CD14-positive monocyte (primary cell): ENCODE results near the gene NSMF. TPM values are rescaled to one million over a fixed set of nuclear protein-coding genes. Genes with fewer than 3 reads are reported as not detected.

Source experiments
- DNase-seq, 3 donors: peaks; one replicate each; pipeline ENCODE4 v3.0.0-alpha.2; 2011 to 2022
- H2AFZ ChIP-seq: 2 replicates; pipeline ENCODE4 v1.6.0; 2012; ENCODE audit warnings: mild to moderate bottlenecking, low read depth, low read length, inconsistent platforms; ENCODE audit not compliant: insufficient read depth, poor library complexity, severe bottlenecking
- H3K27ac ChIP-seq, 2 donors: 1 replicate in 1 of 2; 2 replicates in 1 of 2; pipeline ENCODE4 v1.5.1; 2012 to 2013; ENCODE audit warnings: low read length in 2 of 2, control low read depth in 1 of 2, inconsistent platforms in 1 of 2, low read depth in 1 of 2, mild to moderate bottlenecking in 1 of 2
- H3K27me3 ChIP-seq, 2 donors: one replicate each; pipeline versions ENCODE4 v1.6.0 to v1.6.1; 2011 to 2013; ENCODE audit warnings: low read length in 2 of 2; ENCODE audit not compliant: control insufficient read depth in 2 of 2, insufficient read depth in 2 of 2
- H3K36me3 ChIP-seq, 2 donors: replicated peaks in 1 of 2; 1 replicate in 1 of 2; 2 replicates in 1 of 2; pipeline versions ENCODE4 v1.5.1 to v1.6.1; 2012 to 2013; ENCODE audit warnings: low read length in 2 of 2, control low read depth in 1 of 2, inconsistent platforms in 1 of 2, mild to moderate bottlenecking in 1 of 2; ENCODE audit not compliant: insufficient read depth in 2 of 2, control insufficient read depth in 1 of 2
- H3K4me1 ChIP-seq, 2 donors: 1 replicate in 1 of 2; 2 replicates in 1 of 2; pipeline versions ENCODE4 v1.5.1 to v1.6.1; 2012 to 2013; ENCODE audit warnings: low read length in 2 of 2, control low read depth in 1 of 2, inconsistent platforms in 1 of 2, mild to moderate bottlenecking in 1 of 2, moderate library complexity in 1 of 2; ENCODE audit not compliant: insufficient read depth in 2 of 2, control insufficient read depth in 1 of 2
- H3K4me2 ChIP-seq: replicated peaks from 2 replicates; pipeline ENCODE3; 2012; ENCODE audit warnings: low read length, moderate library complexity, mild to moderate bottlenecking; ENCODE audit not compliant: poor library complexity, severe bottlenecking; ENCODE audit errors: extremely low read depth
- H3K4me3 ChIP-seq, 3 experiments: fragments of 200-600 bp in 1 of 3; sonication (generic) in 1 of 3; replicated peaks in 1 of 3; 1 replicate in 2 of 3; 2 replicates in 1 of 3; pipeline ENCODE4 v1.5.1; 2011 to 2013; ENCODE audit warnings: low read length in 3 of 3, mild to moderate bottlenecking in 3 of 3, control low read depth in 2 of 3, low read depth in 2 of 3, inconsistent platforms in 1 of 3, moderate library complexity in 1 of 3
- H3K79me2 ChIP-seq: 2 replicates; pipeline ENCODE4 v1.6.0; 2012; ENCODE audit warnings: mild to moderate bottlenecking, control low read depth, inconsistent platforms, low read length, moderate library complexity; ENCODE audit not compliant: insufficient read depth
- H3K9ac ChIP-seq: 2 replicates; pipeline ENCODE4 v1.6.0; 2017; ENCODE audit warnings: low read length, mild to moderate bottlenecking; ENCODE audit not compliant: insufficient read depth, poor library complexity, severe bottlenecking
- H3K9me3 ChIP-seq, 2 donors: replicated peaks in 1 of 2; 1 replicate in 1 of 2; 2 replicates in 1 of 2; pipeline versions ENCODE4 v1.5.1 to v1.6.1; 2012 to 2013; ENCODE audit warnings: low read length in 2 of 2, control low read depth in 1 of 2; ENCODE audit not compliant: control insufficient read depth in 1 of 2, insufficient read depth in 1 of 2
- H4K20me1 ChIP-seq: 2 replicates; pipeline ENCODE4 v1.6.0; 2012; ENCODE audit warnings: mild to moderate bottlenecking, low read length, control low read depth, moderate library complexity; ENCODE audit not compliant: insufficient read depth
- H3K27ac Mint-ChIP-seq, 7 donors: one replicate each; pipeline ENCODE4 v1.8.0; 2020; ENCODE audit warnings: mild to moderate bottlenecking in 7 of 7, mixed read lengths in 7 of 7, moderate library complexity in 6 of 7, inconsistent platforms in 2 of 7
- H3K27me3 Mint-ChIP-seq, 3 donors: one replicate each; pipeline ENCODE4 v1.8.0; 2021 to 2022; ENCODE audit warnings: low read depth in 3 of 3, mild to moderate bottlenecking in 3 of 3, mixed read lengths in 3 of 3, moderate library complexity in 3 of 3, inconsistent platforms in 1 of 3
- H3K36me3 Mint-ChIP-seq, 2 donors: one replicate each; pipeline ENCODE4 v1.8.0; 2020; ENCODE audit warnings: mixed read lengths in 2 of 2, inconsistent platforms in 1 of 2, mild to moderate bottlenecking in 1 of 2
- H3K4me1 Mint-ChIP-seq: one replicate; pipeline ENCODE4 v1.8.0; 2020; ENCODE audit warnings: mild to moderate bottlenecking, mixed read lengths
- H3K4me3 Mint-ChIP-seq, 2 donors: one replicate each; pipeline ENCODE4 v1.8.0; 2020; ENCODE audit warnings: mild to moderate bottlenecking in 2 of 2, mixed read lengths in 2 of 2, moderate library complexity in 1 of 2
- H3K9me3 Mint-ChIP-seq, 7 donors: one replicate each; pipeline ENCODE4 v1.8.0; 2020 to 2022; ENCODE audit warnings: mixed read lengths in 7 of 7, mild to moderate bottlenecking in 6 of 7, moderate library complexity in 6 of 7, inconsistent platforms in 2 of 7
- CTCF ChIP-seq: fragments of 200-600 bp; IDR thresholded peaks from one replicate; pipeline ENCODE4 v1.8.0; 2022; ENCODE audit warnings: antibody characterized with exemption, mild to moderate bottlenecking
- WGBS: methylation state at CpG from one replicate; pipeline ENCODE4 v1.1.5; 2013; ENCODE audit warnings: missing lambda C conversion rate; ENCODE audit not compliant: insufficient coverage; 5-methylcytosine and 5-hydroxymethylcytosine counted together
- intact Hi-C, 2 donors: fragments of 100-400 bp; cut with micrococcal nuclease; formaldehyde crosslinking; loops; one replicate each; pipeline versions ENCODE4 v1.15.0 to v1.15.1; 2023
- polyA plus RNA-seq, 3 donors: library from polyadenylated mRNA; depleted of rRNA in 1 of 3; unstranded in 2 of 3; stranded (reverse) in 1 of 3; fragments of 300-500 nt in 2 of 3; fragments of >200 nt in 1 of 3; fragmentation: Illumina TruSeq in 2 of 3; gene quantifications; 1 replicate in 2 of 3; 2 replicates in 1 of 3; pipeline ENCODE4 v1.2.3, GENCODE V29; 2012 to 2021

NSMF gene
- polyA plus RNA-seq, 3 donors, result 4.6 to 68.4 (median 5.3) TPM

GRCh38 chr9:137465720-137466388 is 6.7 kb upstream of the NSMF start:
- DNase-seq, result no peak
- intact Hi-C loops, result loop anchor here in 1 of 2 donors (10.0 kb wide), 1 partner anchor 139 kb away; the partner anchor contains the start of gene ARRDC1
- H3K79me2 ChIP-seq, result no peaks in the 10 kb centered on the region
- no peaks in the 10 kb centered on the region for H4K20me1 ChIP-seq
- peaks cover 6% of the 10 kb centered on the region for H3K4me1 Mint-ChIP-seq
- TF ChIP-seq CTCF, result no peak
- H2AFZ ChIP-seq, result no peak overlapping the region
- H3K4me3 ChIP-seq, result no peak overlapping the region
- no peak overlapping the region for H3K27ac ChIP-seq
- H3K4me2 ChIP-seq, result no peak overlapping the region
- no peaks in the 10 kb centered on the region for H3K36me3 Mint-ChIP-seq
- H3K9me3 ChIP-seq, result peaks cover 14 to 15% of the 10 kb centered on the region in 2 donors
- peak overlapping the region in 1 of 7 donors; percentile 15 for H3K27ac Mint-ChIP-seq
- H3K4me1 ChIP-seq, result peaks cover 4 to 10% of the 10 kb centered on the region in 2 donors
- no peak overlapping the region for H3K4me3 Mint-ChIP-seq
- H3K36me3 ChIP-seq, result no peaks in the 10 kb centered on the region
- H3K27me3 Mint-ChIP-seq, result peaks cover 16 to 29% (median 18%) of the 10 kb centered on the region in 3 donors
- H3K9ac ChIP-seq, result no peak overlapping the region
- peaks cover 0 to 12% (median 7%) of the 10 kb centered on the region in 7 donors for H3K9me3 Mint-ChIP-seq
- 96% methylated on average over 20 of the region's 23 CpGs for WGBS
- peaks cover 0 to 15% of the 10 kb centered on the region in 2 donors for H3K27me3 ChIP-seq

GRCh38 chr9:137465000-137465719 is 6.0 kb upstream of the NSMF start:
- Histone ChIP-seq H3K4me2 (no peak overlapping the region), H3K9ac (no peak overlapping the region), H2AFZ (no peak overlapping the region), H3K36me3 (no peaks in the 10 kb centered on the region), H3K79me2 (no peaks in the 10 kb centered on the region), H4K20me1 (no peaks in the 10 kb centered on the region), H3K4me3 (no peak overlapping the region), H3K27me3 (peaks cover 0 to 15% of the 10 kb centered on the region in 2 donors), H3K4me1 (peaks cover 4 to 10% of the 10 kb centered on the region in 2 donors), H3K9me3 (peaks cover 14 to 15% of the 10 kb centered on the region in 2 donors), H3K27ac (no peak overlapping the region)
- DNase-seq, result no peak
- no peaks in the 10 kb centered on the region for H3K36me3 Mint-ChIP-seq
- intact Hi-C loops, result loop anchor here in 1 of 2 donors (10.0 kb wide), 1 partner anchor 140 kb away; the partner anchor contains the start of gene ARRDC1
- H3K9me3 Mint-ChIP-seq, result peaks cover 0 to 12% (median 7%) of the 10 kb centered on the region in 7 donors
- no peak overlapping the region for H3K4me3 Mint-ChIP-seq
- peaks cover 1% of the 10 kb centered on the region for H3K4me1 Mint-ChIP-seq
- no peak overlapping the region for H3K27ac Mint-ChIP-seq
- H3K27me3 Mint-ChIP-seq, result peaks cover 13 to 29% (median 16%) of the 10 kb centered on the region in 3 donors
- 94% methylated on average over 17 of the region's 23 CpGs for WGBS
- TF ChIP-seq CTCF, result no peak
